K562 (cell line): ENCODE data around the gene GADL1.

ENCODE experiments used
- MAFK ChIP-seq: IDR thresholded peaks from 2 replicates; pipeline ENCODE4 v1.6.1; 2011; ENCODE audit warnings: low read length, improper control_type of control experiment
- NFE2L1 ChIP-seq: fragments of 450-650 bp; IDR thresholded peaks from 2 replicates; pipeline ENCODE4 v1.6.1; 2016; ENCODE audit warnings: missing genetic modification characterization, low read depth, mild to moderate bottlenecking, missing compliant biosample characterization, moderate library complexity, borderline replicate concordance
- PKNOX1 ChIP-seq: fragments of 450-650 bp; IDR thresholded peaks from 2 replicates; pipeline ENCODE4 v1.6.1; 2016
- RBBP5 ChIP-seq: fragments of 200-600 bp; sonication (generic); IDR thresholded peaks from 2 replicates; pipeline ENCODE4 v1.6.1; 2012; ENCODE audit warnings: borderline replicate concordance, mild to moderate bottlenecking, low read length, control low read depth, inconsistent platforms; ENCODE audit not compliant: insufficient read depth, poor library complexity, severe bottlenecking
- SIN3B ChIP-seq: fragments of 450-650 bp; IDR thresholded peaks from 2 replicates; pipeline ENCODE4 v1.6.1; 2017; ENCODE audit warnings: low read depth, mild to moderate bottlenecking, moderate library complexity
- SMARCA4 ChIP-seq: fragments of 450-650 bp; IDR thresholded peaks from 2 replicates; pipeline ENCODE4 v1.6.1; 2016
- U2AF2 ChIP-seq: fragments of 200-400 bp; formaldehyde crosslinking; optimal IDR thresholded peaks from 2 replicates; pipeline ENCODE3; 2017; ENCODE audit warnings: low read depth, mild to moderate bottlenecking, low read length
- ZC3H11A ChIP-seq: IDR thresholded peaks from 2 replicates; pipeline ENCODE4 v1.6.1; 2012; ENCODE audit warnings: low read depth, low read length, improper control_type of control experiment
- ZNF507 ChIP-seq: conservative IDR thresholded peaks from 2 replicates; pipeline ENCODE4 v1.6.1; 2017; ENCODE audit warnings: missing genetic modification characterization, missing compliant biosample characterization
- ZNF609 ChIP-seq: sonication (generic); formaldehyde crosslinking; IDR thresholded peaks from 2 replicates; pipeline ENCODE4 v1.8.1; 2023; ENCODE audit warnings: missing genetic modification reagents, mild to moderate bottlenecking, borderline replicate concordance

GRCh38 chr3:30770387-30770786, 124.1 kb downstream of the GADL1 start:
- no peak for TF ChIP-seq ZNF507 (tag)
- no peak for TF ChIP-seq PKNOX1
- TF ChIP-seq NFE2L1 (tag) = no peak
- TF ChIP-seq SIN3B = no peak
- TF ChIP-seq MAFK = no peak
- TF ChIP-seq ZC3H11A = no peak
- no peak for TF ChIP-seq SMARCA4
- TF ChIP-seq RBBP5 = no peak
- no peak for TF ChIP-seq ZNF609 (CRISPR knock-in tag)
- no peak for TF ChIP-seq U2AF2
